Rectal smooth muscle tissue (tissue), 1 donor: ENCODE measurements around the gene TST.

Source experiments
- H3K27ac ChIP-seq: one replicate; pipeline ENCODE4 v1.7.0; 2013; ENCODE audit warnings: low read depth, low read length, inconsistent platforms
- H3K27me3 ChIP-seq: one replicate; pipeline ENCODE4 v1.7.0; 2013; ENCODE audit warnings: low read length; ENCODE audit not compliant: control insufficient read depth, insufficient read depth
- H3K36me3 ChIP-seq: one replicate; pipeline ENCODE4 v1.7.0; 2013; ENCODE audit warnings: low read length; ENCODE audit not compliant: control insufficient read depth, insufficient read depth
- H3K4me1 ChIP-seq: one replicate; pipeline ENCODE4 v1.7.0; 2013; ENCODE audit warnings: low read length; ENCODE audit not compliant: control insufficient read depth, insufficient read depth
- H3K4me3 ChIP-seq: one replicate; pipeline ENCODE4 v1.7.0; 2013; ENCODE audit warnings: low read length
- H3K9ac ChIP-seq: one replicate; pipeline ENCODE4 v1.7.0; 2013; ENCODE audit warnings: low read length

Gene TST

GRCh38 chr22:37059876-37060449 is 40.7 kb upstream of the TST start:
- Histone ChIP-seq H3K4me1 (no peaks in the 10 kb centered on the region), H3K27me3 (no peaks in the 10 kb centered on the region), H3K4me3 (no peak overlapping the region), H3K36me3 (peaks cover 5% of the 10 kb centered on the region), H3K27ac (no peak overlapping the region), H3K9ac (no peak overlapping the region)

- Histone ChIP-seq H3K4me3 (no peak overlapping the region), H3K9ac (no peak overlapping the region), H3K4me1 (no peaks in the 10 kb centered on the region), H3K36me3 (peaks cover 5% of the 10 kb centered on the region), H3K27ac (no peak overlapping the region), H3K27me3 (no peaks in the 10 kb centered on the region)
Measured at GRCh38 chr22:37058917-37059701, 39.9 kb upstream of the TST start.

GRCh38 chr22:37057796-37058510 is 38.7 kb upstream of the TST start:
- Histone ChIP-seq H3K27ac (no peak overlapping the region), H3K36me3 (peaks cover 5% of the 10 kb centered on the region), H3K9ac (no peak overlapping the region), H3K4me3 (no peak overlapping the region), H3K4me1 (no peaks in the 10 kb centered on the region), H3K27me3 (no peaks in the 10 kb centered on the region)

GRCh38 chr22:37057226-37057625 is 38.0 kb upstream of the TST start:
- H3K4me3 ChIP-seq = no peak overlapping the region
- H3K27me3 ChIP-seq = no peaks in the 10 kb centered on the region
- no peaks in the 10 kb centered on the region for H3K4me1 ChIP-seq
- H3K27ac ChIP-seq = no peak overlapping the region
- H3K36me3 ChIP-seq = peaks cover 5% of the 10 kb centered on the region
- H3K9ac ChIP-seq = no peak overlapping the region

GRCh38 chr22:37056246-37056645 is 37.0 kb upstream of the TST start:
- no peak overlapping the region for H3K4me3 ChIP-seq
- peaks cover 5% of the 10 kb centered on the region for H3K36me3 ChIP-seq
- H3K4me1 ChIP-seq = no peaks in the 10 kb centered on the region
- no peak overlapping the region for H3K9ac ChIP-seq
- no peak overlapping the region for H3K27ac ChIP-seq
- H3K27me3 ChIP-seq = no peaks in the 10 kb centered on the region

- H3K27me3 ChIP-seq = no peaks in the 10 kb centered on the region
- no peak overlapping the region for H3K27ac ChIP-seq
- no peak overlapping the region for H3K9ac ChIP-seq
- H3K36me3 ChIP-seq = peaks cover 5% of the 10 kb centered on the region
- H3K4me1 ChIP-seq = no peaks in the 10 kb centered on the region
- H3K4me3 ChIP-seq = no peak overlapping the region
Measured at GRCh38 chr22:37054600-37055365, 35.5 kb upstream of the TST start.

- Histone ChIP-seq H3K27me3 (no peaks in the 10 kb centered on the region), H3K27ac (no peak overlapping the region), H3K9ac (no peak overlapping the region), H3K4me1 (no peaks in the 10 kb centered on the region), H3K4me3 (no peak overlapping the region), H3K36me3 (peaks cover 5% of the 10 kb centered on the region)
Measured at GRCh38 chr22:37054056-37054395, 34.8 kb upstream of the TST start.

GRCh38 chr22:37053310-37054055 is 34.2 kb upstream of the TST start:
- Histone ChIP-seq H3K27ac (no peak overlapping the region), H3K27me3 (no peaks in the 10 kb centered on the region), H3K36me3 (peaks cover 5% of the 10 kb centered on the region), H3K4me1 (no peaks in the 10 kb centered on the region), H3K9ac (no peak overlapping the region), H3K4me3 (no peak overlapping the region)

GRCh38 chr22:37052386-37053309 is 33.4 kb upstream of the TST start:
- no peaks in the 10 kb centered on the region for H3K27me3 ChIP-seq
- H3K27ac ChIP-seq = no peak overlapping the region
- no peak overlapping the region for H3K9ac ChIP-seq
- H3K4me3 ChIP-seq = peak overlapping the region; percentile 72
- no peaks in the 10 kb centered on the region for H3K4me1 ChIP-seq
- peaks cover 5% of the 10 kb centered on the region for H3K36me3 ChIP-seq

- Histone ChIP-seq H3K27me3 (no peaks in the 10 kb centered on the region), H3K4me3 (peak within 1 kb of the TSS; percentile 72), H3K4me1 (no peaks in the 10 kb centered on the region), H3K36me3 (peaks cover 5% of the 10 kb centered on the region), H3K27ac (no peak within 1 kb of the TSS), H3K9ac (peak within 1 kb of the TSS; percentile 22)
Measured at GRCh38 chr22:37051391-37052385, 32.4 kb upstream of the TST start, which contains the start of gene KCTD17. TSS of gene KCTD17 (plus strand) at chr22:37051742. CDS start at chr22:37051761, 19 bp downstream.
